SK-N-SH (cell line): ENCODE results near the gene GNAL. TPM values are rescaled to one million over a fixed set of nuclear protein-coding genes. Genes with fewer than 3 reads are reported as not detected.

Source experiments
- CTCF ChIA-PET: fragments of 300-600, 350-600 bp; formaldehyde crosslinking; extraction: SDS; loops from one replicate; lab custom pipeline; 2021; lab: Yijun Ruan, JAX
- POLR2A ChIA-PET: fragments of 350-600 bp; sonication (Branson Sonifier 250); formaldehyde crosslinking; extraction: SDS; loops from one replicate; lab custom pipeline; 2020; ENCODE audit warnings: antibody characterized with exemption, inconsistent platforms; lab: Yijun Ruan, JAX
- DNase-seq: peaks from one replicate; pipeline ENCODE4 v3.0.0; 2012
- H2AFZ ChIP-seq: fragments of 200-600 bp; sonication (generic); 2 replicates; pipeline ENCODE4 v1.8.1; 2016; ENCODE audit warnings: antibody characterized with exemption, mild to moderate bottlenecking, low read depth
- H3F3A ChIP-seq: fragments of 200-600 bp; sonication (generic); replicated peaks from 2 replicates; pipeline ENCODE3; 2016; ENCODE audit warnings: antibody characterized with exemption, mild to moderate bottlenecking; ENCODE audit not compliant: insufficient read depth
- H3K27ac ChIP-seq, 2 experiments: fragments of 200-500 bp in 1 of 2; fragments of 200-600 bp in 1 of 2; sonication (Bioruptor generic) in 1 of 2; sonication (generic), shearing (Covaris generic) in 1 of 2; 2 replicates each; pipeline versions ENCODE4 v1.5.1 to v1.6.1; 2014 to 2016; ENCODE audit warnings: low read depth in 2 of 2, inconsistent platforms in 1 of 2, low read length in 1 of 2, mild to moderate bottlenecking in 1 of 2, mixed read lengths in 1 of 2
- H3K27me3 ChIP-seq: fragments of 200-600 bp; sonication (generic), shearing (Covaris generic); 2 replicates; pipeline ENCODE4 v1.6.1; 2016; ENCODE audit warnings: mixed run types; ENCODE audit not compliant: insufficient read depth
- H3K36me3 ChIP-seq, 2 experiments: fragments of 200-500 bp in 1 of 2; fragments of 200-600 bp in 1 of 2; sonication (Bioruptor generic) in 1 of 2; sonication (generic) in 1 of 2; replicated peaks in 1 of 2; 2 replicates each; pipeline versions ENCODE3 to v1.5.1; 2014 to 2016; ENCODE audit warnings: low read length in 1 of 2, mild to moderate bottlenecking in 1 of 2; ENCODE audit not compliant: insufficient read depth in 2 of 2, control insufficient read depth in 1 of 2
- H3K4me1 ChIP-seq, 2 experiments: fragments of 200-500 bp in 1 of 2; fragments of 200-600 bp in 1 of 2; sonication (Bioruptor generic) in 1 of 2; sonication (generic), shearing (Covaris generic) in 1 of 2; 2 replicates each; pipeline versions ENCODE4 v1.5.1 to v1.6.1; 2014 to 2016; ENCODE audit warnings: low read depth in 1 of 2, low read length in 1 of 2, mixed run types in 1 of 2; ENCODE audit not compliant: insufficient read depth in 2 of 2, control insufficient read depth in 1 of 2
- H3K4me2 ChIP-seq: fragments of 200-600 bp; sonication (generic), shearing (Covaris generic); 2 replicates; pipeline ENCODE4 v1.6.1; 2017; ENCODE audit warnings: mixed run types
- H3K4me3 ChIP-seq, 2 experiments: fragments of 200-500 bp in 1 of 2; fragments of 200-600 bp in 1 of 2; sonication (Bioruptor generic) in 1 of 2; sonication (generic), shearing (Covaris generic) in 1 of 2; 2 replicates each; pipeline versions ENCODE4 v1.5.1 to v1.8.1; 2014 to 2016; ENCODE audit warnings: low read depth in 2 of 2, inconsistent platforms in 1 of 2, low read length in 1 of 2, mild to moderate bottlenecking in 1 of 2, mixed read lengths in 1 of 2, moderate library complexity in 1 of 2
- H3K79me2 ChIP-seq: fragments of 200-600 bp; sonication (generic); 2 replicates; pipeline ENCODE4 v1.8.1; 2017; ENCODE audit warnings: mild to moderate bottlenecking; ENCODE audit not compliant: insufficient read depth
- H3K9ac ChIP-seq: fragments of 200-600 bp; sonication (generic); 2 replicates; pipeline ENCODE4 v1.6.1; 2017; ENCODE audit warnings: mixed run types
- H3K9me2 ChIP-seq: fragments of 200-600 bp; sonication (generic); 2 replicates; pipeline ENCODE4 v1.6.1; 2017; ENCODE audit warnings: mixed run types
- H3K9me3 ChIP-seq: fragments of 200-600 bp; sonication (generic); 2 replicates; pipeline ENCODE4 v1.6.1; 2017; ENCODE audit warnings: mixed run types, mild to moderate bottlenecking, moderate library complexity
- H4K20me1 ChIP-seq: fragments of 200-600 bp; sonication (generic); 2 replicates; pipeline ENCODE4 v1.6.1; 2017; ENCODE audit warnings: mild to moderate bottlenecking, mixed run types; ENCODE audit not compliant: insufficient read depth
- CTCF ChIP-seq: fragments of 200-600 bp; sonication (generic); IDR thresholded peaks from 2 replicates; pipeline ENCODE4 v1.6.1; 2017; ENCODE audit warnings: antibody characterized with exemption, mild to moderate bottlenecking, moderate library complexity
- ELF1 ChIP-seq: IDR thresholded peaks from 2 replicates; pipeline ENCODE4 v1.4.0; 2012
- EZH2phosphoT487 ChIP-seq: fragments of 200-600 bp; sonication (generic); IDR thresholded peaks from 2 replicates; pipeline ENCODE4 v1.6.1; 2017; ENCODE audit warnings: low read depth, mixed run types, mild to moderate bottlenecking, antibody characterized with exemption, moderate library complexity, borderline replicate concordance
- FOSL2 ChIP-seq: IDR thresholded peaks from 2 replicates; pipeline ENCODE4 v1.4.0; 2012; ENCODE audit warnings: low read depth, mild to moderate bottlenecking, moderate library complexity, borderline replicate concordance
- FOXM1 ChIP-seq: IDR thresholded peaks from 2 replicates; pipeline ENCODE4 v1.4.0; 2012; ENCODE audit warnings: low read depth, mild to moderate bottlenecking
- GABPA ChIP-seq: IDR thresholded peaks from 2 replicates; pipeline ENCODE4 v1.4.0; 2012; ENCODE audit warnings: low read depth, mild to moderate bottlenecking
- JUND ChIP-seq: IDR thresholded peaks from 2 replicates; pipeline ENCODE4 v1.4.0; 2012
- MEF2A ChIP-seq: IDR thresholded peaks from 2 replicates; pipeline ENCODE4 v1.4.0; 2012; ENCODE audit warnings: low read depth, borderline replicate concordance
- RAD21 ChIP-seq: IDR thresholded peaks from 2 replicates; pipeline ENCODE4 v1.6.1; 2012; ENCODE audit warnings: mild to moderate bottlenecking, low read length
- RCOR1 ChIP-seq: fragments of 150-350 bp; IDR thresholded peaks from 2 replicates; pipeline ENCODE4 v1.6.1; 2017; ENCODE audit warnings: antibody characterized with exemption, low read length
- TAF1 ChIP-seq: IDR thresholded peaks from 2 replicates; pipeline ENCODE4 v1.6.1; 2012; ENCODE audit warnings: low read depth, mild to moderate bottlenecking, low read length, moderate library complexity, borderline replicate concordance
- WGBS: methylation state at CpG from one replicate; pipeline ENCODE4 v1.1.6; 2017; ENCODE audit warnings: low lambda C conversion rate; 5-methylcytosine and 5-hydroxymethylcytosine counted together
- polyA plus RNA-seq, 3 experiments: library from polyadenylated mRNA; depleted of rRNA; stranded (reverse); fragments of >200 nt; gene quantifications; 2 replicates each; pipeline ENCODE4 v1.2.3, GENCODE V29; 2012

The GNAL gene
- polyA plus RNA-seq, 1 of the 3 experiments (the other 2 are of a cell fraction), result 0.13 TPM

DNA sequence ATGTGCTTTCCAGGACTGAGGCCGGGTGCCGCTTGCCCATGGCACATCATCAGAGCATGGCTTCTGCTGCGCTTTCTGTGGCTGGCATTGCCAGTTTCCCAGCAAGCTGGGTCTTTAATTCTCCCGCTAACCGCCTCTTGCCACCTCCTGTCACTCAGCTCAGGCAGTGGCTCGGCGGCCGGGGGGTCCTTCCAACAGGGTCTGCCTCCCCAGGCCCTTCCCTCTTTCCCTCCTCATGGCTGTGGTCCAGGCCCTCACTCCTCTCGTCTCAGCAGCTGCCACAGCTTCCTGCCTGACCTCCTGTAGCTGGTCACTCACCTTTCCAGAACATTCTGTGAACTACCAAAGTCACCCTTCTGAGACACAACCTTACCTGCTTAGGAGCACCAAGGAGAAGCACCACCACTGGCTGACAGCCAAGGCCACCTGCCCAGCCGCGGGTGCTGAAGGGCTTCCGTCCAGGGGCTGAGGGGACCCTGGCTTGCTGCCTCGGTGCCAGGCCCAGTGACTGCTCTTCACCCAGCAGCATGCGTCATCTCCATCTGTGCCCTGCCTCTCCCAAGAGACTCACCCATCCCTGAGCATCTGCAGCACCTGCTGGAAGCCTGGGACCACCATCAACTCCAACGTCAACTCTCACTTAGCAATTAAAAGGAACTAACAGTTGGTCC lies 184.7 kb downstream of the GNAL start (continued):
- TF ChIP-seq GABPA (no peak), FOSL2 (no peak)

GRCh38 chr18:11874676-11875075 lies 185.6 kb downstream of the GNAL start:
- DNase-seq, result no peak
- no peak for TF ChIP-seq MEF2A
- TF ChIP-seq CTCF, result peak; percentile 10; the same call in 1 of the 2 replicates
- TF ChIP-seq, all 33 proteins: peak for 1
- no peaks in the 10 kb centered on the region for H3K9me2 ChIP-seq
- CTCF ChIA-PET, result interaction anchor here (1.4 kb wide), 1 partner anchor 141 kb away, joined by 4 read pairs; no protein-coding TSS in a partner anchor
- H3K36me3 ChIP-seq, result no peaks in the 10 kb centered on the region
- WGBS, result 54% methylated on average over 7 of the region's 8 CpGs
- peaks cover 15% of the 10 kb centered on the region; the same call in 1 of the 2 replicates for H3K27me3 ChIP-seq
- no peaks in the 10 kb centered on the region for H3K9me3 ChIP-seq
- no peak overlapping the region for H3K9ac ChIP-seq
- no peaks in the 10 kb centered on the region for H3K4me1 ChIP-seq
- H4K20me1 ChIP-seq, result no peaks in the 10 kb centered on the region
- H3K79me2 ChIP-seq, result no peaks in the 10 kb centered on the region
- H3K27ac ChIP-seq, result no peak overlapping the region
- no peak overlapping the region for H2AFZ ChIP-seq
- H3K4me3 ChIP-seq, result no peak overlapping the region
- no peaks in the 10 kb centered on the region for H3F3A ChIP-seq
- H3K4me2 ChIP-seq, result no peak overlapping the region
- POLR2A ChIA-PET, result no interaction called here

DNA sequence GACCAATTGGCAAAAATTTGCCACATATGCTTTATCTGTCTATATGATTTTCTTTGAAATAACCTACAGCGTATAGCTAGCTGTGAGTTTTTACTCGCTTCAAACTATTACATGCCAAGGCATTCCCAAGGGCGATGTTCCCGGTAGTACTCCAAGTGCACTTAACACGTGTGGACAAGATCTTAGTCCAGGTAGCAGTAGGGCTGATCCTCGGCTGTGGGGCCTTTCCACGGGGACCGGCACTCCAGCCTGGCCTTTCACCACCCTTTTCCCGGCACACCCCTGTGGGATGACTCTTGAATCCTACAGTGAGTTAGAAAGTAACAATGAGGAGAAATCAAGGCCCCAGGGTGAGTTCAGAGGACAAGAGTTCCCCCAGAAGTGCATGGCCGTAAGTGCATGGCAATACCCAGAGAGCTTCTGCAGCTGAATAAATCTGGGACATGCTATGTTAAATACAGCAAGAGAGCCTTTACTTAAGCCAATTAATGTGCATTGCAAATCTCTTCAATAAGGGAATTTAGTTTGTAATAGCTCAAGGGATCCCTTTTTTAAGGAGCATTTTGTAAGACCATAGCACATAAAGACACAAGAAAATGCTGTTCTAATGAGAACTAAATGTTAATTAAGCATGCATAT lies 188.6 kb downstream of the GNAL start:
- no peaks in the 10 kb centered on the region for H3K27me3 ChIP-seq
- no peaks in the 10 kb centered on the region for H3K9me2 ChIP-seq
- no peaks in the 10 kb centered on the region for H4K20me1 ChIP-seq
- no peak overlapping the region for H3K9ac ChIP-seq
- H3K4me2 ChIP-seq, result no peak overlapping the region
- H3F3A ChIP-seq, result no peaks in the 10 kb centered on the region
- 86% methylated on average over 10 of the region's 10 CpGs for WGBS
- H3K36me3 ChIP-seq, result no peaks in the 10 kb centered on the region
- no peaks in the 10 kb centered on the region for H3K79me2 ChIP-seq
- H3K4me3 ChIP-seq, result no peak overlapping the region
- no peak overlapping the region for H3K27ac ChIP-seq
- no peaks in the 10 kb centered on the region for H3K4me1 ChIP-seq
- TF ChIP-seq EZH2phosphoT487 (no peak), FOXM1 (no peak), JUND (no peak), RAD21 (no peak), ELF1 (no peak), RCOR1 (no peak), TAF1 (no peak)
- H3K9me3 ChIP-seq, result no peaks in the 10 kb centered on the region
- H2AFZ ChIP-seq, result no peak overlapping the region
- no peak for DNase-seq
- ChIA-PET CTCF (interaction anchor here (1.1 kb wide), 1 partner anchor 118 kb away, joined by 4 read pairs; no protein-coding TSS in a partner anchor), POLR2A (no interaction called here)
